Astrocyte (in vitro differentiated cells and primary cell): Measurements from ENCODE around the gene FAM83C. TPM values are rescaled to one million over a fixed set of nuclear protein-coding genes. Genes with fewer than 3 reads are reported as not detected.

Source experiments
- DNase-seq: peaks from one replicate; pipeline ENCODE4 v3.0.0-alpha.2; 2010; ENCODE audit warnings: low read depth
- FAIRE-seq: peaks from 2 replicates; lab custom pipeline; 2011; peaks lifted over from hg19 to GRCh38; lab: Jason Lieb, UNC
- H2AFZ ChIP-seq: 2 replicates; pipeline ENCODE4 v1.6.0; 2012; ENCODE audit warnings: low read depth, low read length, inconsistent platforms
- H3K27ac ChIP-seq: 2 replicates; pipeline ENCODE4 v1.5.1; 2011; ENCODE audit warnings: low read depth, low read length, inconsistent platforms
- H3K27me3 ChIP-seq: 2 replicates; pipeline ENCODE4 v1.6.0; 2011; ENCODE audit warnings: low read length, inconsistent platforms; ENCODE audit not compliant: insufficient read depth
- H3K36me3 ChIP-seq: 2 replicates; pipeline ENCODE4 v1.5.1; 2011; ENCODE audit warnings: low read length, inconsistent platforms; ENCODE audit not compliant: insufficient read depth
- H3K4me1 ChIP-seq: 2 replicates; pipeline ENCODE4 v1.5.1; 2011; ENCODE audit warnings: low read length, inconsistent platforms; ENCODE audit not compliant: insufficient read depth
- H3K4me2 ChIP-seq: 2 replicates; pipeline ENCODE4 v1.6.0; 2012; ENCODE audit warnings: low read length, inconsistent platforms
- H3K4me3 ChIP-seq: 2 replicates; pipeline ENCODE4 v1.5.1; 2011; ENCODE audit warnings: low read depth, mild to moderate bottlenecking, low read length, inconsistent platforms; ENCODE audit not compliant: insufficient read depth
- H3K79me2 ChIP-seq: 2 replicates; pipeline ENCODE4 v1.6.0; 2012; ENCODE audit warnings: mild to moderate bottlenecking, low read length, inconsistent platforms; ENCODE audit not compliant: insufficient read depth
- H3K9ac ChIP-seq: 2 replicates; pipeline ENCODE4 v1.6.0; 2012; ENCODE audit warnings: mild to moderate bottlenecking, low read length, inconsistent platforms
- H3K9me3 ChIP-seq: 2 replicates; pipeline ENCODE4 v1.5.1; 2012; ENCODE audit warnings: low read depth, mild to moderate bottlenecking, low read length, inconsistent platforms; ENCODE audit not compliant: insufficient read depth
- H4K20me1 ChIP-seq: 2 replicates; pipeline ENCODE4 v1.6.0; 2012; ENCODE audit warnings: low read length, inconsistent platforms; ENCODE audit not compliant: insufficient read depth
- H3K27ac Mint-ChIP-seq: one replicate; pipeline ENCODE4 v1.8.0; 2021; ENCODE audit warnings: mild to moderate bottlenecking, mixed read lengths; ENCODE audit not compliant: unreplicated experiment
- H3K27me3 Mint-ChIP-seq: one replicate; pipeline ENCODE4 v1.8.0; 2021; ENCODE audit warnings: low read depth, mixed read lengths; ENCODE audit not compliant: unreplicated experiment
- H3K36me3 Mint-ChIP-seq: one replicate; pipeline ENCODE4 v1.8.0; 2021; ENCODE audit warnings: low read depth, mixed read lengths; ENCODE audit not compliant: unreplicated experiment
- H3K4me1 Mint-ChIP-seq: one replicate; pipeline ENCODE4 v1.8.0; 2021; ENCODE audit warnings: low read depth, mixed read lengths; ENCODE audit not compliant: unreplicated experiment
- H3K4me3 Mint-ChIP-seq: one replicate; pipeline ENCODE4 v1.8.0; 2021; ENCODE audit warnings: mild to moderate bottlenecking, moderate library complexity, mixed read lengths; ENCODE audit not compliant: unreplicated experiment
- H3K9me3 Mint-ChIP-seq: one replicate; pipeline ENCODE4 v1.8.0; 2021; ENCODE audit warnings: mild to moderate bottlenecking, mixed read lengths; ENCODE audit not compliant: unreplicated experiment
- EZH2 ChIP-seq: IDR thresholded peaks from 2 replicates; pipeline ENCODE4 v1.6.1; 2012; ENCODE audit warnings: mild to moderate bottlenecking, low read length, inconsistent platforms; ENCODE audit not compliant: insufficient read depth
- total RNA-seq: library from RNA; stranded (reverse); gene quantifications from 2 replicates; pipeline ENCODE4 v1.2.1, GENCODE V29; 2021
- TF ChIP-seq, protein P1 (sequence below): IDR thresholded peaks from 2 replicates; pipeline ENCODE4 v1.5.1; 2011; ENCODE audit warnings: low read depth, mild to moderate bottlenecking, inconsistent platforms, low read length, moderate library complexity; ENCODE audit not compliant: insufficient read depth

FAM83C gene
- total RNA-seq, 1 donor from 2014 or later = not detected

DNA sequence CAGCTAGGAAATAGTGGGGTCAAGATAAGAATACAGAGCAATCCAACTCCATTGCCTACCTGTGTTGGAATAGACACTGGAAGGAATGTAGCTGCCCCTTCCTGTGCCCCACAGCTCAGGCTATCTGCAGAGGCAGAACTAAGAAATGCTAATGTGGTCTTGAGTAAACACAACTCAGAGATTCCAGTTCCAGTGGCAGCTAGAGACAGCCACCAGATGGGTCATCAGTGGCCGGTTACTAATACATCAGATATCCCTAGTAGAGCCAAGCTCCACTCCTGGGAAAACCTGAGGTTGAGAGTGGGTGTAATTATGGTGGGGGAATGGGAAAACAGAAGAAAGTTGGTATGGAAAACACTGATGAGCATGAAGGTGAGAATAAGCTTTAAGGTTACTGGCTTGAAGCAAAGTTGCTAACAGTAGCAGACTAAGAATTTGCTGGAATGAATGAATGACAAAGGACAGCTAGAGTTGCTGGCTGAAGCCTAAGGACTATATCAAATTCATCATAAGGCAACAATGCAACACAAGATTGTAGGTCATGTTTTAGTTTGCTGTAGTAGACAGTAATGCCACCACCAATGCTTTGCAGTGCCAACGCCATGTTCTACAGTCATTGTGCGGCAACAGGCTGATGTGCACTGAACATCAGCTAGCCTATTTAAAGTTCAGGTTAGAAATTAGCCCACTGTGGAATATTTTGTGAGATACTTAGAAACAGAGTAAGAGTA, 28.3 kb upstream of the FAM83C start:
- Mint-ChIP-seq H3K4me3 (peak overlapping the region; percentile 64), H3K9me3 (no peaks in the 10 kb centered on the region), H3K27ac (peak overlapping the region; percentile 96), H3K36me3 (peaks cover 2% of the 10 kb centered on the region), H3K4me1 (peaks cover 53% of the 10 kb centered on the region), H3K27me3 (no peaks in the 10 kb centered on the region)
- TF ChIP-seq, protein P1, sequence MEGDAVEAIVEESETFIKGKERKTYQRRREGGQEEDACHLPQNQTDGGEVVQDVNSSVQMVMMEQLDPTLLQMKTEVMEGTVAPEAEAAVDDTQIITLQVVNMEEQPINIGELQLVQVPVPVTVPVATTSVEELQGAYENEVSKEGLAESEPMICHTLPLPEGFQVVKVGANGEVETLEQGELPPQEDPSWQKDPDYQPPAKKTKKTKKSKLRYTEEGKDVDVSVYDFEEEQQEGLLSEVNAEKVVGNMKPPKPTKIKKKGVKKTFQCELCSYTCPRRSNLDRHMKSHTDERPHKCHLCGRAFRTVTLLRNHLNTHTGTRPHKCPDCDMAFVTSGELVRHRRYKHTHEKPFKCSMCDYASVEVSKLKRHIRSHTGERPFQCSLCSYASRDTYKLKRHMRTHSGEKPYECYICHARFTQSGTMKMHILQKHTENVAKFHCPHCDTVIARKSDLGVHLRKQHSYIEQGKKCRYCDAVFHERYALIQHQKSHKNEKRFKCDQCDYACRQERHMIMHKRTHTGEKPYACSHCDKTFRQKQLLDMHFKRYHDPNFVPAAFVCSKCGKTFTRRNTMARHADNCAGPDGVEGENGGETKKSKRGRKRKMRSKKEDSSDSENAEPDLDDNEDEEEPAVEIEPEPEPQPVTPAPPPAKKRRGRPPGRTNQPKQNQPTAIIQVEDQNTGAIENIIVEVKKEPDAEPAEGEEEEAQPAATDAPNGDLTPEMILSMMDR = no peak
- no peak for TF ChIP-seq EZH2
- H3K4me2 ChIP-seq = peak overlapping the region; percentile 75
- H3K27me3 ChIP-seq = no peaks in the 10 kb centered on the region
- peaks cover 5% of the 10 kb centered on the region for H3K79me2 ChIP-seq
- peak; percentile 83 for FAIRE-seq
- H4K20me1 ChIP-seq = no peaks in the 10 kb centered on the region
- peak overlapping the region; percentile 21 for H3K4me3 ChIP-seq
- peaks cover 56% of the 10 kb centered on the region for H3K4me1 ChIP-seq
- no peak overlapping the region for H2AFZ ChIP-seq
- H3K36me3 ChIP-seq = no peaks in the 10 kb centered on the region
- peak overlapping the region; percentile 97 for H3K27ac ChIP-seq
- H3K9me3 ChIP-seq = no peaks in the 10 kb centered on the region
- H3K9ac ChIP-seq = peak overlapping the region; percentile 80
- peak; percentile 96 for DNase-seq

GRCh38 chr20:35319871-35320197, 27.6 kb upstream of the FAM83C start:
- peak overlapping the region; percentile 21 for H3K4me3 ChIP-seq

More at GRCh38 chr20:35319871-35320197, 27.6 kb upstream of the FAM83C start:
- Mint-ChIP-seq H3K27me3 (no peaks in the 10 kb centered on the region), H3K27ac (peak overlapping the region; percentile 96), H3K4me3 (peak overlapping the region; percentile 64), H3K4me1 (peaks cover 58% of the 10 kb centered on the region), H3K9me3 (no peaks in the 10 kb centered on the region), H3K36me3 (peaks cover 2% of the 10 kb centered on the region)
- H3K36me3 ChIP-seq = no peaks in the 10 kb centered on the region
- H4K20me1 ChIP-seq = no peaks in the 10 kb centered on the region
- no peaks in the 10 kb centered on the region for H3K9me3 ChIP-seq
- no peak overlapping the region for H2AFZ ChIP-seq
- DNase-seq (peak; percentile 87), FAIRE-seq (no peak)
- peak overlapping the region; percentile 80 for H3K9ac ChIP-seq
- H3K79me2 ChIP-seq = peaks cover 5% of the 10 kb centered on the region
- no peaks in the 10 kb centered on the region for H3K27me3 ChIP-seq
- peak overlapping the region; percentile 97 for H3K27ac ChIP-seq
- H3K4me1 ChIP-seq = peaks cover 63% of the 10 kb centered on the region
- H3K4me2 ChIP-seq = peak overlapping the region; percentile 75
- TF ChIP-seq, protein P1 = no peak
- TF ChIP-seq EZH2 = no peak
